Mammary epithelial cell (primary cell): Measurements from ENCODE around the gene ATF6.

Source experiments
- EZH2 ChIP-seq: IDR thresholded peaks from 2 replicates; pipeline ENCODE4 v1.6.1; 2012; ENCODE audit warnings: low read length, inconsistent platforms, borderline replicate concordance
- TF ChIP-seq, protein P1 (sequence below), 2 donors: IDR thresholded peaks in 1 of 2; conservative IDR thresholded peaks in 1 of 2; 2 replicates each; pipeline ENCODE4 v1.5.1; 2011 to 2012; ENCODE audit warnings: inconsistent platforms in 2 of 2, low read length in 2 of 2, mild to moderate bottlenecking in 2 of 2, control low read depth in 1 of 2, low read depth in 1 of 2; ENCODE audit not compliant: insufficient read depth in 1 of 2; ENCODE audit errors: extremely low read depth in 1 of 2

DNA sequence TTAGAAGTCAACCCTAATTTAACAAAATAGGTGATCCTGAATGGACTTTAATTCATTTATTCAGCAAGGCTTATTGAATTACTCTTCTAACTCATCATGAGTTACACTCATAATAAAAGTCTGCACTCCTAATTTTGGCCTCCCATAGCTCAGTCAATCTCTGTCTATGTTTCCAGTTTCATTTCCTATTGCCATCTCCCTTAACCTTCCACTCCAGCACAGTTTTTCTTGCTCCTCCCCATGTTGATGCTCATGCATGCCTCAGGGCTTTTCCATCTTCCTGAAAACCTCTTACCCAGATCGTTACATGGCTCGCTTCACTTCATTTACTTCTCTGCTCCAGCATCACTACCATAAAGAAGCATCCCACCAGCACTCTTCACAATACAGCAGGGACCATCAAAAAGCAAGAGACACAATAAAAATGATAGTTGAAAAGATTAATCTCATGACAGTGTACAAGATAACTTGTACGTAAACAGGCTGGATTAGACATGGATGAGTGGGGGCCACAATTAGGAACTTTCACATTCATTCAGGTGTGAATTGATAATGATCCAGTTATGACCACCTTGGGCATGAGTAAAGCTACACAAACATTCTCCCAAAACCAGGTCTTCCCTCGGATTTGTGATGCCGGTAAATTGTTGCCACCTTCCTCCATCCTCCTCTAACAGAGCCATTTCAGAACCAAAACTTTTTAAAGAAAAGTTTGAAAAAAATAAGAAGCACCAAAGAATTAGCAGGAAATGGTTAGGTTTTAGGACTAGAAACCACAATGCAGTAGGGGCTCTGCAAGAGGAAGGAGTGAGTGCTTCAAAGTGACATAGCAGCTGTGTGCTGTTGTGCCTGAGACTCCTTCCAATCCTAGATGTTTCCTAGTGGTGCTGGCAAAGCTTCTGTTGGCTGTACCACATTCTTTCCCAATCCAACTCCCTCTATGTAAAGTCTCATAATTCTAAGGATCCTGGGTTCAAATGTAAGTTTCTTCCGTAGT is 167.8 kb downstream of the ATF6 start:
- TF ChIP-seq, protein P1, sequence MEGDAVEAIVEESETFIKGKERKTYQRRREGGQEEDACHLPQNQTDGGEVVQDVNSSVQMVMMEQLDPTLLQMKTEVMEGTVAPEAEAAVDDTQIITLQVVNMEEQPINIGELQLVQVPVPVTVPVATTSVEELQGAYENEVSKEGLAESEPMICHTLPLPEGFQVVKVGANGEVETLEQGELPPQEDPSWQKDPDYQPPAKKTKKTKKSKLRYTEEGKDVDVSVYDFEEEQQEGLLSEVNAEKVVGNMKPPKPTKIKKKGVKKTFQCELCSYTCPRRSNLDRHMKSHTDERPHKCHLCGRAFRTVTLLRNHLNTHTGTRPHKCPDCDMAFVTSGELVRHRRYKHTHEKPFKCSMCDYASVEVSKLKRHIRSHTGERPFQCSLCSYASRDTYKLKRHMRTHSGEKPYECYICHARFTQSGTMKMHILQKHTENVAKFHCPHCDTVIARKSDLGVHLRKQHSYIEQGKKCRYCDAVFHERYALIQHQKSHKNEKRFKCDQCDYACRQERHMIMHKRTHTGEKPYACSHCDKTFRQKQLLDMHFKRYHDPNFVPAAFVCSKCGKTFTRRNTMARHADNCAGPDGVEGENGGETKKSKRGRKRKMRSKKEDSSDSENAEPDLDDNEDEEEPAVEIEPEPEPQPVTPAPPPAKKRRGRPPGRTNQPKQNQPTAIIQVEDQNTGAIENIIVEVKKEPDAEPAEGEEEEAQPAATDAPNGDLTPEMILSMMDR (conservative IDR thresholded peaks at IDR 0.05 in 1 of 2, IDR thresholded peaks at IDR 0.05 in 1 of 2; ENCODE audit: extremely low read depth in 1 of 2, insufficient read depth in 1 of 2, low read depth in 1 of 2, low read length in 2 of 2): no peak
- no peak for TF ChIP-seq EZH2
